Measurements from ENCODE around the gene TENT5A.
"Not testable (repeated sequence)": the region's sequence is repeated elsewhere in the genome, so short reads cannot be mapped to it uniquely, and the experiment has no call there.

TENT5A gene

DNA sequence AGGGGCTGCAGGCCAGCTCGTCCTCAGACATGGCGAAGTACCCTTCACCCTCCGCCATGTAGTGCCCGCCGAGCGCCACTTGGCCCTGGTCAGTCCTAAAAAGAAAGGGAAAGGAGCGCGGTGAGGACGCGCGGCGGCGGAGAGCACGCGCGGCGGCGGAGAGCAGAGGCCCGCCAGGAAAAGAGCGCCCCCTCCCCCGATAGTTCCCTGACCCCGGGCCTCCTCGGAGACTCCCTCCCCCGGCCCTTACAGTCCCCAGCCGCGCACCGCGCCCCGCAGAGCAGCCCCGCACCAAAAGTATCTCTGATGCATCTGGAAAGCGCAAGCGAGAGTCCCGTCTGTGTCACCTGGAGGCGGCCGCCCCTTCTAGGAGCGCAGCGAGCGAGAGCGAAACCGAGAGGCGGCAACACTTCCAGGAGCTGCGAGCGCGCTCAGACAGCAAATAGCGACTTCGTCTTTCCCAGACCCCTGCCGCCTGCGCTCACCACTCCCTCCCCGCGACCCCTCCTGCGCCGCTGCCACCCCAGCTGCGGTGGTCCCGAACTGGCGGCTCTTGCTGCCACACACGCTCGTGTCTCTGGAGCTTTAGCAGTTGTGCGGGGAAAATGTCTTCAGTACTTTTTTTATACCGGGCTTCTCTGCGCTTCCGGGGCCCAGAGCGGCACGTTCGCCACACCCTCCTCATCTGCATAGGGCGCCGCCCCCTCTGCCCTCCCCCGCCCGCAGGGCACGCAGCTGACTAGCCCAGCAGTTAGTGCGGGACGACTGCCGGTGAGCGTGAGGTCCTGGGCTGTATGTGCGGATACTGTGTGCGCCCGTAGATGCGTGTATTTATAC lies at the start of gene TENT5A:
TENT5A (minus strand) TSS at position 598 of the 837 bp plus-strand sequence; CDS start at position 58, 540 bp downstream.
- peak; percentile 36 to 52 (median 43) for DNase-seq (ENCODE audit: low read depth in 2 of 3, low spot score in 2 of 3)

DNA sequence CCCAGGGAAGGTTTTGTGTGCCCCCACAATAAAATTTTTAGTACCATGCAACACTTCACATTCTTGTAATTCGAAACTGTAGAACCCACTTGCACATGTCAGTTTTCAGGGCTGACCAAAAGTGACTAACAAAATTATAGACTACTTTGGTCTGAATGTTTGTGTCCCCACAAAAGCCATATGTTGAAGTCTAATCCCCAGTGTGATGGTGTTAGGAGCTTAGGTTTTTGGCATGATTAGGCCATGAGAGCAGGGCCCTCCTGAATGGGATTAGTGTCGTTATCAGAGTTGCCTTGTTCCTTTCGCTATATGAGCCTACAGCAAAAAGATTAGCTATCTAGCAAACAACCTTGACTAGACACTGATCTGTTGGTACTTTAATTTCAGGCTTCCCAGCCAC lies 49.0 kb upstream of the TENT5A start:
- no peak for DNase-seq (ENCODE audit: low read depth in 2 of 3, low spot score in 2 of 3)

DNA sequence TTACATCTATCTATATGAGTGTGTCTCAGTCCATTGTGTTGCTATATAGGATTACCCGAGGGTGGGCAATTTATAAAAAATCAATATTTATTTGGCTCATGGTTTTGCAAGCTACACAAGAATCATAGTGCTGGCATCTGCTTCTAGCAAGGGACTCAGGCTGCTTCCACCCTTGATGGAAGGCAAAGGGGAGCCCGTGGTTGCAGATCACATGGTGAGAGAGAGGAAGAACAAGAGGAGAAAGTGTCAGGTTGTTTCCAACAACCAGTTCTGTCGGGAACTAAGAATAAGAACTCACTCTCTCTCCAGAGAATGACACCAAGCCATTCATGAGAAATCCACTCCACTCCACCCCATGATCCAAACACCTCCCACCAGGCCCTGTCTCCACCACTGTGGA lies 48.2 kb upstream of the TENT5A start:
- DNase-seq (ENCODE audit: low read depth in 2 of 3, low spot score in 2 of 3) = no peak

GRCh38 chr6:81799323-81799722 lies 46.8 kb upstream of the TENT5A start:
- no peak for DNase-seq (ENCODE audit: low read depth in 2 of 3, low spot score in 2 of 3)

- DNase-seq (ENCODE audit: low read depth in 2 of 3, low spot score in 2 of 3) = no peak
These were observed 45.1 kb upstream of the TENT5A start for GRCh38 chr6:81797591-81797990.

- DNase-seq (ENCODE audit: low read depth in 2 of 3, low spot score in 2 of 3) = no peak
These were observed 43.4 kb upstream of the TENT5A start for GRCh38 chr6:81795890-81796289.

GRCh38 chr6:81793821-81794475 lies 41.5 kb upstream of the TENT5A start:
- no peak for DNase-seq (ENCODE audit: low read depth in 2 of 3, low spot score in 2 of 3)

DNA sequence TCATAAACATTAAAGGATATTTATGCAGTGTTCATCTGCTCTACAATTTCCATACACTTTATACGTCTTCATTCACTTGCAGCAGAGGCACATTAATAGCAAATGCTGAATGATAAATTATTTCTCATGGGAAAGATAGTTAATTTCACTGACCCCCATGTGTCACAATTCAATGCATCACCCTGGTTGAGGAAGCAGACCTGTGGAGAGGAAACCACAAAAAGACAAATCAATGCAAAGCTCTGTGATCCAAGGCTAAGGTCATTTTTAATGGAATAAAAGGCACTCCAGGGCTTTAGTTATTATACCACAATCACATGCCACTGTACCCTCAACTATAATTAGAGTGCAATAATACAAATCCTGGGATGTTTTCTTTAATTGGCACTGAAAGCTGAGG lies 40.3 kb upstream of the TENT5A start:
- no peak for DNase-seq (ENCODE audit: low read depth in 2 of 3, low spot score in 2 of 3)

- no peak for DNase-seq (ENCODE audit: low read depth in 2 of 3, low spot score in 2 of 3)
These were observed 39.3 kb upstream of the TENT5A start for GRCh38 chr6:81791756-81792155.

DNA sequence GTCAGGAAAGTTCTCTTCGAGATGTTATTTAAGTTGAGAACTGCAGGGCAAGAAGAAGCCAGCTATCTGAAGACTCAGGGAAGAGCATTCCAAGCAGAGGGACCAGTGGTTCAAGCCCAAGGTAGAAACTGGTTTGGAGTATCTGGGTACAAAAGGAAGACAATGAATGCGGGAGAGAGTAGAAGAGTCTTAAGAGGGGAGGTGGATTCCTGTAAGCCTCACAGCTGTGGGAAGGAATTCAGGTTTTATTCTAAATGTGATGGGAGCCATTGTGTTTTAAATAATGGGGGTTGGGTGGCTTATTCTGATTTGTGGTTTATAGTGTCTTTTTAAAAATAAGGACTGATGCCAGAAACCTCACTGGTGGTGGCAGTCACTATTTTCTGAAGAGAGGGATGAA lies 37.6 kb upstream of the TENT5A start:
- DNase-seq (ENCODE audit: low read depth in 2 of 3, low spot score in 2 of 3) = no peak

DNA sequence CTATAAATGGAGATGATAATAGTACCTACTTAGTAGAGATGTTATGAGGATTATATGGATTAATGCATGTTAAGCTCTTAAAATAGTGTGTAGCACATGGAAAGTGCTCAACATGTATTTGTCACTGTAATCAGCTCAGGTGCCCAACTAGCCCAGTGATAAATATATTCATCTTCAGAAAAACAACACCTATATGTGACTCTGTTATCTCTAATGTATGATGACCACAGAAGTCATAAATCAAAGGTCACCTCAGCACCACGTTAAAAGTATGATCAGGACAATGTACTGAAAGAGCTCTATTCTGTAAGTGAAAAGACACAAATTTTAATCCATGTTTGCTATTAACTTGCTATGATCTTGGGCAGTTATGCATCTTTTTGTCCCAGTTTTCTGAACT lies 36.8 kb upstream of the TENT5A start:
- no peak for DNase-seq (ENCODE audit: low read depth in 2 of 3, low spot score in 2 of 3)

- no peak for DNase-seq (ENCODE audit: low read depth in 2 of 3, low spot score in 2 of 3)
These were observed 36.3 kb upstream of the TENT5A start for GRCh38 chr6:81788748-81789147.

GRCh38 chr6:81787313-81788068 lies 35.0 kb upstream of the TENT5A start:
- no peak for DNase-seq (ENCODE audit: low read depth in 2 of 3, low spot score in 2 of 3)

GRCh38 chr6:81786150-81786549 lies 33.7 kb upstream of the TENT5A start:
- DNase-seq (ENCODE audit: low read depth in 2 of 3, low spot score in 2 of 3) = no peak

GRCh38 chr6:81785377-81785776 lies 32.9 kb upstream of the TENT5A start:
- DNase-seq (ENCODE audit: low read depth in 2 of 3, low spot score in 2 of 3) = no peak

DNA sequence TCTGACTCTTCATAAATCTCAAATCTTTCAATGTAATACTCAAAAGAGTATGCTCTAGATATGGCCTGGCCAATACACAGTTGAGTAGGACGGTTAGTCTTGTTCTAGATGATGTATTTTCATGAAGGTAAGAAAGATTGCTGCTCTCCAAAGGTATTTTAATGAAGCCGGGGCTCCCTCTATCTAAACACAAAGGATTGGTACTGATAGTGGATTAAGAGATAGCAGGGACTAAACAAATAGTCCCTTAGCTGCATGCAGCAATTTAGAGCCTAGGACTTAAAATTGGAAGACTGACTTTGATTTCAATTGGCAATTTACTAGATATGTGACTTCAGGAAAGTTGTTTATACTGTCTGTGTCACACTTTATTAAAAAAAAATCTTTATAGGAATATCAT lies 31.4 kb upstream of the TENT5A start:
- no peak for DNase-seq (ENCODE audit: low read depth in 2 of 3, low spot score in 2 of 3)

DNA sequence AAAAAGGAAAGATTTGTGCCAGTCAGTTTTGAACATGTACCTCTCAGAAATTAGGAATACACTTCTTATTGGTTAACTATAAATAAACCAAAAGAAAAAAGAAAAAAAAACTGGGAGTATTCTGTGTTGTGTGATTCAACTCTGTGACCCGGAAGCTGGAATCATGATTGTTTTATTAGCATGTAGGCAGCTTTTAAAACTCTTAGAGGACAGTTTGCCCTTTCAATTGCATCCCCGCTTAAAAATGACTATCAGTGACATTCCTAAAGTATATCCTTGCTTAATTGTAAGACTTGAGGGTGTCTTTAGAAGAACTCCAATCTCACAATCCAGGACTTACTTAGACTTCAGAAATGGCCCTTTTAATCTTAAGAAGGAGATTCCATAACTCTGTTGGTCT lies 29.1 kb upstream of the TENT5A start:
- no peak for DNase-seq (ENCODE audit: low read depth in 2 of 3, low spot score in 2 of 3)

GRCh38 chr6:81777586-81778268 lies 25.2 kb upstream of the TENT5A start:
- no peak for DNase-seq (ENCODE audit: low read depth in 2 of 3, low spot score in 2 of 3)

DNA sequence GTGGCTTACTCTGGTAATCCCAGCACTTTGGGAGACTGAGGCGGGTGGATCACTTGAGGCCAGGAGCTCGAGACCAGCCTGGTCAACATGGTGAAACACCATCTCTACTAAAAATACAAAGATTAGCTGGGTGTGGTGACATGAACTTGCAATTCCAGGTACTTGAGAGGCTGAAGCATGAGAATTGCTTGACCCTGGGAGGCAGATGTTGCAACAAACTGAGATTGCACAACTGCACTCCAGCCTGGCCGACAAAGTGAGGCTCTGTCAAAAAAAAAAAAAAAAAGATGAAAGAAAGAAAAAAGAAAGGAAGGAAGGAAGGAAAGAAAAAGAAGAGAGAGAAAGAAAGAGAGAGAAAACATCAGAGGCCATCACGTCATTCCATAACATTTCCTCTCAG lies 23.7 kb upstream of the TENT5A start:
- DNase-seq (ENCODE audit: low read depth in 2 of 3, low spot score in 2 of 3) = not testable (repeated sequence)

DNA sequence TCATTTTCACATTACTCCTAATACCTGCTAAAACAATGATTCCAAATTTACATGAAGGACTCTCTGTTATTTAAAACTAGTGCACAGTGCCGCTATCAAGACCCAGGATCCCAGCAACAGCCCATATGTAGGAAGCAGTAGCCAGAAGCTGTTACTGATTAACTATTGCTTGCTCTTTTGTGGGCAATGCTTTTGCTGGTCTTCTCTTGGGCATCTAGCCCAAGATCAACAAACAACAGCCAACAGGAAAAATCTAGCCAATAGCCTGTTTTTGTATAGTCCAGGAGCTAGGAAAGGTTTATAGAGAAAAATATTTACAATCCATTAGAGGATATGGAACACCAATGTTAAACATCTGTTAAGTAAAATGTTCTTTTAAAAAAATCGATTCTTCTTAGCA lies 22.1 kb upstream of the TENT5A start:
- no peak for DNase-seq (ENCODE audit: low read depth in 2 of 3, low spot score in 2 of 3)

- DNase-seq (ENCODE audit: low read depth in 2 of 3, low spot score in 2 of 3) = no peak
These were observed 21.4 kb upstream of the TENT5A start for GRCh38 chr6:81773887-81774286.
